Stimulated activated CD8-positive, alpha-beta memory T cell treated with anti-CD3 and anti-CD28 coated beads, Interleukin-12 subunit alpha, Interleukin-12 subunit beta, amount 100 ng/mL, for 4 hours (primary cell): ENCODE results near the gene SHTN1.

ENCODE experiments used
- DNase-seq: peaks from one replicate; pipeline ENCODE4 v3.0.0-alpha.2; 2020; ENCODE audit warnings: low read depth

Gene SHTN1

GRCh38 chr10:116833986-116834985 lies 170.7 kb downstream of the SHTN1 start:
- no peak for DNase-seq

GRCh38 chr10:116831790-116832189 lies 173.2 kb downstream of the SHTN1 start:
- DNase-seq = no peak
